Measurements from ENCODE around the gene ZNRF3. TPM values are rescaled to one million over a fixed set of nuclear protein-coding genes. Genes with fewer than 3 reads are reported as not detected.

The ZNRF3 gene
- total and polyA plus RNA-seq, 7 donors = 0.23 to 13.6 (median 8.9) TPM

DNA sequence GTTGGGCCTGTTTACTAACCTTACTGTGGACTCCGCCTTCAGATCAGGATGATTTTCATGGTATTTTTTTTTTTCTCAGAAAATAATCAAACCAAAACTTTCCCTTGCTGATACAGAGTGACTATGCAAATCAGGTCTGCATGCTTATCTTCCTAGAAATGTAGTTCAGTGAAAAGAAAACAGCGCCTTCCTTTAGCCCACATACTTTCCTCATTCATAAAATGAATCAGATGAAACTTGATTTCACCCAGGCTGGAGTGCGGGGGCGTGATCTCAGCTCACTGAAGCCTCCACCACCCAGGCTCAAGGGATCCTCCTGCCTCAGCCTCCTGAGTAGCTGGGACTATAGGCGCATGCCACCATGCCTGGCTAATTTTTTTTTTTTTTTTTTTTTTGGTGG, 26.0 kb downstream of the ZNRF3 start:
- peaks cover 0 to 75% (median 69%) of the 10 kb centered on the region in 4 donors for H3K4me1 ChIP-seq
- TF ChIP-seq POLR2AphosphoS5 (IDR thresholded peaks at IDR 0.05) (no peak), CTCF (IDR thresholded peaks at IDR 0.05) (no peak), POLR2A (IDR thresholded peaks at IDR 0.05) (no peak), EP300 (IDR thresholded peaks at IDR 0.05) (no peak)
- no peaks in the 10 kb centered on the region for H3K27me3 ChIP-seq
- H3K36me3 ChIP-seq = no peaks in the 10 kb centered on the region
- 83 to 90% methylated on average over 5 of the region's 5 CpGs for WGBS, 2 donors
- H3K4me3 ChIP-seq = no peak overlapping the region
- no peak overlapping the region for H3K27ac ChIP-seq
- no peaks in the 10 kb centered on the region for H3K9me3 ChIP-seq
- no peak for DNase-seq
- intact Hi-C loops (cut with DNase I) = no loop called here

- no peaks in the 10 kb centered on the region for H3K9me3 ChIP-seq
- peaks cover 0 to 63% (median 58%) of the 10 kb centered on the region in 4 donors for H3K4me1 ChIP-seq
- intact Hi-C loops (cut with DNase I) = no loop called here
- peak; percentile 47 for DNase-seq
- H3K36me3 ChIP-seq = no peaks in the 10 kb centered on the region
- peak overlapping the region; percentile 63 to 82 (median 74) for H3K27ac ChIP-seq
- TF ChIP-seq POLR2AphosphoS5 (IDR thresholded peaks at IDR 0.05) (no peak), EP300 (IDR thresholded peaks at IDR 0.05) (no peak)
- H3K4me3 ChIP-seq = no peak overlapping the region
- WGBS, 2 donors = 71 to 86% methylated on average over 3 of the region's 3 CpGs
- no peaks in the 10 kb centered on the region for H3K27me3 ChIP-seq
Measured at GRCh38 chr22:28910569-28911303, 27.4 kb downstream of the ZNRF3 start.

- Histone ChIP-seq H3K27me3 (no peaks in the 10 kb centered on the region), H3K9me3 (no peaks in the 10 kb centered on the region), H3K27ac (peak overlapping the region; percentile 63 to 82 (median 74)), H3K4me1 (peaks cover 0 to 63% (median 55%) of the 10 kb centered on the region in 4 donors), H3K36me3 (no peaks in the 10 kb centered on the region), H3K4me3 (no peak overlapping the region)
- 29 to 71% methylated on average over 4 of the region's 4 CpGs for WGBS, 2 donors
- intact Hi-C loops (cut with DNase I) = no loop called here
- DNase-seq = peak; percentile 36
- TF ChIP-seq CTCF (IDR thresholded peaks at IDR 0.05) (no peak), POLR2AphosphoS5 (IDR thresholded peaks at IDR 0.05) (no peak), POLR2A (IDR thresholded peaks at IDR 0.05) (no peak), EP300 (IDR thresholded peaks at IDR 0.05) (no peak)
Measured at GRCh38 chr22:28911304-28911690, 27.9 kb downstream of the ZNRF3 start.

- Histone ChIP-seq H3K27ac (peak overlapping the region; percentile 63 to 82 (median 74)), H3K4me1 (peaks cover 0 to 66% (median 62%) of the 10 kb centered on the region in 4 donors), H3K36me3 (no peaks in the 10 kb centered on the region), H3K9me3 (no peaks in the 10 kb centered on the region), H3K27me3 (no peaks in the 10 kb centered on the region), H3K4me3 (no peak overlapping the region)
- DNase-seq = peak; percentile 68
- intact Hi-C loops (cut with DNase I) = no loop called here
- no peak for TF ChIP-seq CTCF (IDR thresholded peaks at IDR 0.05)
- no peak for TF ChIP-seq EP300 (IDR thresholded peaks at IDR 0.05)
- no peak for TF ChIP-seq POLR2A (IDR thresholded peaks at IDR 0.05)
- no peak for TF ChIP-seq POLR2AphosphoS5 (IDR thresholded peaks at IDR 0.05)
- 10 to 59% methylated on average over 10 of the region's 10 CpGs for WGBS, 2 donors
Measured at GRCh38 chr22:28911777-28912669, 28.7 kb downstream of the ZNRF3 start.

DNA sequence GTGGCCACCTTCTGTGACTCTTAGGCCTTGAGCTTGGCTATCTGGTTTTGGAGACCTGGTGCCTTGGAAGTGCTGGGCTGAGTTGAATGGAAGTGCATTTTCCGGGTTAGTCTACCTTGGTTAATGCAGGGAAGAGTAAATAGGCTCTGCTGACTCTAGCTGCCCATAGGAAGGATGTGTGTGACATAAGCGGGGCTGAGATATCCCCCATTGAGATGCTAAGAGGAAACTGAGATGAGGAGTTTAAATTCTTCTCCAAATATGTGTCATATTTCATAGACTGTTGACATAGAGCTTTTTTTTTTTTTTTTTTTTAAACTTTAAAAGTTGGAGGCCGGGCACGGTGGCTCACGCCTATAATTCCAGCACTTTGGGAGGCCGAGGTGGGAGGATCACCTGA, 30.8 kb downstream of the ZNRF3 start:
- 39 to 76% methylated on average over 6 of the region's 6 CpGs for WGBS, 2 donors
- no peak overlapping the region for H3K4me3 ChIP-seq
- no peaks in the 10 kb centered on the region for H3K9me3 ChIP-seq
- H3K27ac ChIP-seq = peak overlapping the region in 3 of 4 donors; percentile 73 to 82 (median 74)
- H3K4me1 ChIP-seq = peaks cover 0 to 79% (median 70%) of the 10 kb centered on the region in 4 donors
- no peaks in the 10 kb centered on the region for H3K27me3 ChIP-seq
- intact Hi-C loops (cut with DNase I) = no loop called here
- no peaks in the 10 kb centered on the region for H3K36me3 ChIP-seq
- no peak for TF ChIP-seq CTCF (IDR thresholded peaks at IDR 0.05)
- TF ChIP-seq POLR2AphosphoS5 (IDR thresholded peaks at IDR 0.05) = no peak
- no peak for TF ChIP-seq EP300 (IDR thresholded peaks at IDR 0.05)
- TF ChIP-seq POLR2A (IDR thresholded peaks at IDR 0.05) = no peak
- no peak for DNase-seq
